Measurements from ENCODE around the gene PODXL. TPM values are rescaled to one million over a fixed set of nuclear protein-coding genes. Genes with fewer than 3 reads are reported as not detected.

The PODXL gene
- polyA plus RNA-seq, 1 experiment, result 0.79 TPM

- Histone ChIP-seq H3K4me3 (ENCODE audit: low read depth, low read length) (no peak overlapping the region), H3K27me3 (ENCODE audit: control insufficient read depth, insufficient read depth, low read length) (peaks cover 2% of the 10 kb centered on the region), H3K27ac (ENCODE audit: low read depth, low read length) (no peak overlapping the region), H3K9me3 (ENCODE audit: control insufficient read depth, insufficient read depth, low read length) (no peaks in the 10 kb centered on the region)
- no peak for DNase-seq (ENCODE audit: low read depth, low spot score)
- no peak for TF ChIP-seq CTCF (IDR thresholded peaks at IDR 0.05; ENCODE audit: low read depth, low read length)
- ChIA-PET CTCF (interaction anchor here (0.9 kb wide), 1 partner anchor 89 kb away, joined by 4 read pairs; no protein-coding TSS in a partner anchor), POLR2A (no interaction called here)
Measured at GRCh38 chr7:131602304-131602993, 46.0 kb upstream of the PODXL start.

GRCh38 chr7:131600085-131600881 is 43.9 kb upstream of the PODXL start:
- H3K4me3 ChIP-seq (ENCODE audit: low read depth, low read length), result no peak overlapping the region
- ChIA-PET CTCF (no interaction called here), POLR2A (no interaction called here)
- H3K27ac ChIP-seq (ENCODE audit: low read depth, low read length), result no peak overlapping the region
- peaks cover 2% of the 10 kb centered on the region for H3K27me3 ChIP-seq (ENCODE audit: control insufficient read depth, insufficient read depth, low read length)
- TF ChIP-seq CTCF (IDR thresholded peaks at IDR 0.05; ENCODE audit: low read depth, low read length), result no peak
- DNase-seq (ENCODE audit: low read depth, low spot score), result peak; percentile 24
- no peaks in the 10 kb centered on the region for H3K9me3 ChIP-seq (ENCODE audit: control insufficient read depth, insufficient read depth, low read length)

- ChIA-PET CTCF (interaction anchor here (0.6 kb wide), 1 partner anchor 407 kb away, joined by 3 read pairs; no protein-coding TSS in a partner anchor), POLR2A (interaction anchor here (0.6 kb wide), 1 partner anchor 365 kb away, joined by 3 read pairs; no protein-coding TSS in a partner anchor)
- Histone ChIP-seq H3K27me3 (ENCODE audit: control insufficient read depth, insufficient read depth, low read length) (peaks cover 1% of the 10 kb centered on the region), H3K27ac (ENCODE audit: low read depth, low read length) (no peak overlapping the region), H3K4me3 (ENCODE audit: low read depth, low read length) (no peak overlapping the region), H3K9me3 (ENCODE audit: control insufficient read depth, insufficient read depth, low read length) (no peaks in the 10 kb centered on the region)
- TF ChIP-seq CTCF (IDR thresholded peaks at IDR 0.05; ENCODE audit: low read depth, low read length), result no peak
- DNase-seq (ENCODE audit: low read depth, low spot score), result no peak
Measured at GRCh38 chr7:131596785-131597184, 40.4 kb upstream of the PODXL start.

- POLR2A ChIA-PET, result no interaction called here
Measured at GRCh38 chr7:131595699-131596098, 39.3 kb upstream of the PODXL start.

More at GRCh38 chr7:131595699-131596098, 39.3 kb upstream of the PODXL start:
- Histone ChIP-seq H3K27ac (ENCODE audit: low read depth, low read length) (no peak overlapping the region), H3K4me3 (ENCODE audit: low read depth, low read length) (no peak overlapping the region), H3K27me3 (ENCODE audit: control insufficient read depth, insufficient read depth, low read length) (peaks cover 7% of the 10 kb centered on the region), H3K9me3 (ENCODE audit: control insufficient read depth, insufficient read depth, low read length) (no peaks in the 10 kb centered on the region)
- CTCF ChIA-PET, result no interaction called here
- TF ChIP-seq CTCF (IDR thresholded peaks at IDR 0.05; ENCODE audit: low read depth, low read length), result no peak
- no peak for DNase-seq (ENCODE audit: low read depth, low spot score)

All from AG04450 (cell line).